ENCODE results near the gene NCKAP5. TPM values are rescaled to one million over a fixed set of nuclear protein-coding genes. Genes with fewer than 3 reads are reported as not detected.

Gene NCKAP5
- total and polyA plus RNA-seq, 2 of the 8 experiments (the other 6 are each of a cell fraction or from before 2014, with no cell fraction given), result 0.27 to 0.86 TPM

DNA sequence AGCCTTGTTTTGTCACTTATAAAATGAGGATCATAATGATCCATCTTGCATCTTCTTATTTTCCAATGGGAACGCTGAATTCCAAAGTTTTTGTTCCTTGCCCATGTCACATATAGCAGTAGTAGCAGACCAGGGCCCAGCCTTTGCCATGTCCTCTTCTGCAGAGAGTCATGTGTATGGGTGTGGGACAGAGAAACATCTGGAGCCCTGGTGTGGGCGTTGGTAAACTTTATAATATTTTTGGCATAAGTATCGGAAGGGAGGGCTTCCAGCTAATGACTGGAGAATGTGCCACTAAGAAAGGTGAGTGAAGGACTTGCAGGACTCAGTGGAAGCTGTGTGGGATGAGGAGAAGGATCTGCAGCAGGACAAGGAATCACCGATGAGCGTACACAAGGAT, 157.2 kb downstream of the NCKAP5 start (continued):
- TF ChIP-seq, protein P1, sequence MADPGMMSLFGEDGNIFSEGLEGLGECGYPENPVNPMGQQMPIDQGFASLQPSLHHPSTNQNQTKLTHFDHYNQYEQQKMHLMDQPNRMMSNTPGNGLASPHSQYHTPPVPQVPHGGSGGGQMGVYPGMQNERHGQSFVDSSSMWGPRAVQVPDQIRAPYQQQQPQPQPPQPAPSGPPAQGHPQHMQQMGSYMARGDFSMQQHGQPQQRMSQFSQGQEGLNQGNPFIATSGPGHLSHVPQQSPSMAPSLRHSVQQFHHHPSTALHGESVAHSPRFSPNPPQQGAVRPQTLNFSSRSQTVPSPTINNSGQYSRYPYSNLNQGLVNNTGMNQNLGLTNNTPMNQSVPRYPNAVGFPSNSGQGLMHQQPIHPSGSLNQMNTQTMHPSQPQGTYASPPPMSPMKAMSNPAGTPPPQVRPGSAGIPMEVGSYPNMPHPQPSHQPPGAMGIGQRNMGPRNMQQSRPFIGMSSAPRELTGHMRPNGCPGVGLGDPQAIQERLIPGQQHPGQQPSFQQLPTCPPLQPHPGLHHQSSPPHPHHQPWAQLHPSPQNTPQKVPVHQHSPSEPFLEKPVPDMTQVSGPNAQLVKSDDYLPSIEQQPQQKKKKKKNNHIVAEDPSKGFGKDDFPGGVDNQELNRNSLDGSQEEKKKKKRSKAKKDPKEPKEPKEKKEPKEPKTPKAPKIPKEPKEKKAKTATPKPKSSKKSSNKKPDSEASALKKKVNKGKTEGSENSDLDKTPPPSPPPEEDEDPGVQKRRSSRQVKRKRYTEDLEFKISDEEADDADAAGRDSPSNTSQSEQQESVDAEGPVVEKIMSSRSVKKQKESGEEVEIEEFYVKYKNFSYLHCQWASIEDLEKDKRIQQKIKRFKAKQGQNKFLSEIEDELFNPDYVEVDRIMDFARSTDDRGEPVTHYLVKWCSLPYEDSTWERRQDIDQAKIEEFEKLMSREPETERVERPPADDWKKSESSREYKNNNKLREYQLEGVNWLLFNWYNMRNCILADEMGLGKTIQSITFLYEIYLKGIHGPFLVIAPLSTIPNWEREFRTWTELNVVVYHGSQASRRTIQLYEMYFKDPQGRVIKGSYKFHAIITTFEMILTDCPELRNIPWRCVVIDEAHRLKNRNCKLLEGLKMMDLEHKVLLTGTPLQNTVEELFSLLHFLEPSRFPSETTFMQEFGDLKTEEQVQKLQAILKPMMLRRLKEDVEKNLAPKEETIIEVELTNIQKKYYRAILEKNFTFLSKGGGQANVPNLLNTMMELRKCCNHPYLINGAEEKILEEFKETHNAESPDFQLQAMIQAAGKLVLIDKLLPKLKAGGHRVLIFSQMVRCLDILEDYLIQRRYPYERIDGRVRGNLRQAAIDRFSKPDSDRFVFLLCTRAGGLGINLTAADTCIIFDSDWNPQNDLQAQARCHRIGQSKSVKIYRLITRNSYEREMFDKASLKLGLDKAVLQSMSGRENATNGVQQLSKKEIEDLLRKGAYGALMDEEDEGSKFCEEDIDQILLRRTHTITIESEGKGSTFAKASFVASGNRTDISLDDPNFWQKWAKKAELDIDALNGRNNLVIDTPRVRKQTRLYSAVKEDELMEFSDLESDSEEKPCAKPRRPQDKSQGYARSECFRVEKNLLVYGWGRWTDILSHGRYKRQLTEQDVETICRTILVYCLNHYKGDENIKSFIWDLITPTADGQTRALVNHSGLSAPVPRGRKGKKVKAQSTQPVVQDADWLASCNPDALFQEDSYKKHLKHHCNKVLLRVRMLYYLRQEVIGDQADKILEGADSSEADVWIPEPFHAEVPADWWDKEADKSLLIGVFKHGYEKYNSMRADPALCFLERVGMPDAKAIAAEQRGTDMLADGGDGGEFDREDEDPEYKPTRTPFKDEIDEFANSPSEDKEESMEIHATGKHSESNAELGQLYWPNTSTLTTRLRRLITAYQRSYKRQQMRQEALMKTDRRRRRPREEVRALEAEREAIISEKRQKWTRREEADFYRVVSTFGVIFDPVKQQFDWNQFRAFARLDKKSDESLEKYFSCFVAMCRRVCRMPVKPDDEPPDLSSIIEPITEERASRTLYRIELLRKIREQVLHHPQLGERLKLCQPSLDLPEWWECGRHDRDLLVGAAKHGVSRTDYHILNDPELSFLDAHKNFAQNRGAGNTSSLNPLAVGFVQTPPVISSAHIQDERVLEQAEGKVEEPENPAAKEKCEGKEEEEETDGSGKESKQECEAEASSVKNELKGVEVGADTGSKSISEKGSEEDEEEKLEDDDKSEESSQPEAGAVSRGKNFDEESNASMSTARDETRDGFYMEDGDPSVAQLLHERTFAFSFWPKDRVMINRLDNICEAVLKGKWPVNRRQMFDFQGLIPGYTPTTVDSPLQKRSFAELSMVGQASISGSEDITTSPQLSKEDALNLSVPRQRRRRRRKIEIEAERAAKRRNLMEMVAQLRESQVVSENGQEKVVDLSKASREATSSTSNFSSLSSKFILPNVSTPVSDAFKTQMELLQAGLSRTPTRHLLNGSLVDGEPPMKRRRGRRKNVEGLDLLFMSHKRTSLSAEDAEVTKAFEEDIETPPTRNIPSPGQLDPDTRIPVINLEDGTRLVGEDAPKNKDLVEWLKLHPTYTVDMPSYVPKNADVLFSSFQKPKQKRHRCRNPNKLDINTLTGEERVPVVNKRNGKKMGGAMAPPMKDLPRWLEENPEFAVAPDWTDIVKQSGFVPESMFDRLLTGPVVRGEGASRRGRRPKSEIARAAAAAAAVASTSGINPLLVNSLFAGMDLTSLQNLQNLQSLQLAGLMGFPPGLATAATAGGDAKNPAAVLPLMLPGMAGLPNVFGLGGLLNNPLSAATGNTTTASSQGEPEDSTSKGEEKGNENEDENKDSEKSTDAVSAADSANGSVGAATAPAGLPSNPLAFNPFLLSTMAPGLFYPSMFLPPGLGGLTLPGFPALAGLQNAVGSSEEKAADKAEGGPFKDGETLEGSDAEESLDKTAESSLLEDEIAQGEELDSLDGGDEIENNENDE (IDR thresholded peaks at IDR 0.05; ENCODE audit: insufficient replicate concordance, low read length), result no peak
- TF ChIP-seq CHD1 (IDR thresholded peaks at IDR 0.05; ENCODE audit: low read depth, low read length) (no peak), GTF2F1 (IDR thresholded peaks at IDR 0.05; ENCODE audit: borderline replicate concordance, low read depth, low read length) (no peak), RBBP5 (IDR thresholded peaks at IDR 0.05; ENCODE audit: borderline replicate concordance, low read depth, low read length) (no peak), GABPA (IDR thresholded peaks at IDR 0.05; ENCODE audit: borderline replicate concordance, insufficient read depth, low read length) (no peak), ZNF274 (IDR thresholded peaks at IDR 0.05; ENCODE audit: borderline replicate concordance, extremely low read depth, low read length) (no peak), TEAD4 (IDR thresholded peaks at IDR 0.05; ENCODE audit: low read depth, low read length) (no peak), RXRA (IDR thresholded peaks at IDR 0.05; ENCODE audit: insufficient read depth, low read depth, low read length) (no peak), SP2 (IDR thresholded peaks at IDR 0.05; ENCODE audit: low read length) (no peak), SAP30 (IDR thresholded peaks at IDR 0.05; ENCODE audit: insufficient read depth, insufficient replicate concordance, low read length) (no peak), POLR2AphosphoS5 (IDR thresholded peaks at IDR 0.05; ENCODE audit: low read depth, low read length) (no peak), EZH2 (IDR thresholded peaks at IDR 0.05; ENCODE audit: low read depth, low read length, severe bottlenecking) (no peak)
